ENCODE results near the gene NDFIP1. TPM values are rescaled to one million over a fixed set of nuclear protein-coding genes. Genes with fewer than 3 reads are reported as not detected.

NDFIP1 gene
- total RNA-seq, 4 donors from 2014 or later = 19.1 to 92.2 (median 65.6) TPM

- WGBS, 2 donors (ENCODE audit: low coverage in 1 of 2) = 71 to 82% methylated on average over 7 of the region's 7 CpGs
- Histone ChIP-seq H3K4me3 (no peak overlapping the region), H3K27ac (no peak overlapping the region), H3K27me3 (no peaks in the 10 kb centered on the region), H3K4me1 (no peaks in the 10 kb centered on the region), H3K9me3 (no peaks in the 10 kb centered on the region), H3K36me3 (peaks cover 0 to 22% (median 10%) of the 10 kb centered on the region in 4 donors)
- no peak for TF ChIP-seq POLR2A (IDR thresholded peaks at IDR 0.05)
- TF ChIP-seq POLR2AphosphoS5 (IDR thresholded peaks at IDR 0.05) = no peak
- TF ChIP-seq, protein P1, sequence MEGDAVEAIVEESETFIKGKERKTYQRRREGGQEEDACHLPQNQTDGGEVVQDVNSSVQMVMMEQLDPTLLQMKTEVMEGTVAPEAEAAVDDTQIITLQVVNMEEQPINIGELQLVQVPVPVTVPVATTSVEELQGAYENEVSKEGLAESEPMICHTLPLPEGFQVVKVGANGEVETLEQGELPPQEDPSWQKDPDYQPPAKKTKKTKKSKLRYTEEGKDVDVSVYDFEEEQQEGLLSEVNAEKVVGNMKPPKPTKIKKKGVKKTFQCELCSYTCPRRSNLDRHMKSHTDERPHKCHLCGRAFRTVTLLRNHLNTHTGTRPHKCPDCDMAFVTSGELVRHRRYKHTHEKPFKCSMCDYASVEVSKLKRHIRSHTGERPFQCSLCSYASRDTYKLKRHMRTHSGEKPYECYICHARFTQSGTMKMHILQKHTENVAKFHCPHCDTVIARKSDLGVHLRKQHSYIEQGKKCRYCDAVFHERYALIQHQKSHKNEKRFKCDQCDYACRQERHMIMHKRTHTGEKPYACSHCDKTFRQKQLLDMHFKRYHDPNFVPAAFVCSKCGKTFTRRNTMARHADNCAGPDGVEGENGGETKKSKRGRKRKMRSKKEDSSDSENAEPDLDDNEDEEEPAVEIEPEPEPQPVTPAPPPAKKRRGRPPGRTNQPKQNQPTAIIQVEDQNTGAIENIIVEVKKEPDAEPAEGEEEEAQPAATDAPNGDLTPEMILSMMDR (IDR thresholded peaks at IDR 0.05) = no peak
- no peak for TF ChIP-seq EP300 (IDR thresholded peaks at IDR 0.05; ENCODE audit: low read depth)
- DNase-seq = no peak
- in situ Hi-C loops (cut with MboI; ENCODE audit: low pct_ligation_motif_present in 1 of 4, low pct_unique_long_range_greater_than_20kb in 1 of 4, low sequenced_read_pairs in 3 of 4) = loop anchor here (5.0 to 25.0 kb wide), 4 partner anchors 137 to 447 kb away; partner anchors contain the start of gene ARAP3 (in 3 of the 4)
- intact Hi-C loops (cut with DNase I; ENCODE audit: low total_unique reads) = no loop called here
Measured at GRCh38 chr5:142134331-142135010, 25.9 kb downstream of the NDFIP1 start.

GRCh38 chr5:142141463-142141862 lies 32.9 kb downstream of the NDFIP1 start:
- H3K36me3 ChIP-seq = peaks cover 0 to 46% (median 7%) of the 10 kb centered on the region in 4 donors
- no peak for TF ChIP-seq POLR2A (IDR thresholded peaks at IDR 0.05)
- TF ChIP-seq, protein P1 (IDR thresholded peaks at IDR 0.05) = no peak
- TF ChIP-seq POLR2AphosphoS5 (IDR thresholded peaks at IDR 0.05) = no peak
- TF ChIP-seq EP300 (IDR thresholded peaks at IDR 0.05; ENCODE audit: low read depth) = no peak
- no peaks in the 10 kb centered on the region for H3K4me1 ChIP-seq
- H3K4me3 ChIP-seq = no peak overlapping the region
- H3K9me3 ChIP-seq = no peaks in the 10 kb centered on the region
- H3K27me3 ChIP-seq = no peaks in the 10 kb centered on the region
- intact Hi-C loops (cut with DNase I; ENCODE audit: low total_unique reads) (loop anchor here (10.0 kb wide), 1 partner anchor 127 kb away; the partner anchor contains the start of gene GNPDA1), in situ Hi-C loops (cut with MboI; ENCODE audit: low pct_ligation_motif_present in 1 of 4, low pct_unique_long_range_greater_than_20kb in 1 of 4, low sequenced_read_pairs in 3 of 4) (loop anchor here in 3 of 4 donors (10.0 to 25.0 kb wide), 2 partner anchors 137 to 454 kb away; partner anchors contain the start of gene ARAP3 (in 3 of the 3))
- DNase-seq = no peak
- no peak overlapping the region for H3K27ac ChIP-seq

DNA sequence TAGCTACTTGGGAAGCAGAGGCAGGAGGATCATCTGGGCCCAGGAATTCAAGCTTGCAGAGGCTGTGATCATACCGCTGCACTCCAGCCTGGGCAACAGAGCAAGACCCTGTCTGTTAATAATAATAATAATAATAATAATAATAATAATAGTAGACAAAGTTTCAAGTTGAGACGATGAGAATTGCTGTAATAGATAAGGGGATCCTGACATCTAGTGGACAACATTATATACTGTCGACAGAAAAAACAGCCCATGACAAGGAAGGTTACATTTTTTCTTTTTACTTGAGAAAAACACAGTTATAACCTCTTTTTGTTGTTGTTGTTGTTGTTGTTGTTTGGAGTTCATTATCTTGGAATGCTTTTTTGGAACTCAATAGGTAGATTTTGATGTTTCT lies 35.3 kb downstream of the NDFIP1 start:
- WGBS, 2 donors (ENCODE audit: low coverage in 1 of 2) = 33 to 44% methylated on average over 3 of the region's 3 CpGs

More for the DNA sequence above, 35.3 kb downstream of the NDFIP1 start:
- Histone ChIP-seq H3K36me3 (peaks cover 0 to 47% (median 15%) of the 10 kb centered on the region in 4 donors), H3K4me3 (no peak overlapping the region), H3K9me3 (no peaks in the 10 kb centered on the region), H3K4me1 (no peaks in the 10 kb centered on the region), H3K27ac (no peak overlapping the region), H3K27me3 (no peaks in the 10 kb centered on the region)
- intact Hi-C loops (cut with DNase I; ENCODE audit: low total_unique reads) (loop anchor here (10.0 kb wide), 1 partner anchor 129 kb away; the partner anchor contains the start of gene GNPDA1), in situ Hi-C loops (cut with MboI; ENCODE audit: low pct_ligation_motif_present in 1 of 4, low pct_unique_long_range_greater_than_20kb in 1 of 4, low sequenced_read_pairs in 3 of 4) (loop anchor here in 3 of 4 donors (10.0 to 25.0 kb wide), 2 partner anchors 139 to 457 kb away; partner anchors contain the start of gene ARAP3 (in 3 of the 3))
- DNase-seq = no peak
- TF ChIP-seq, protein P1 (IDR thresholded peaks at IDR 0.05) = peak; percentile 43 to 53 (median 46)
- no peak for TF ChIP-seq POLR2AphosphoS5 (IDR thresholded peaks at IDR 0.05)

All from transverse colon (tissue), 4 donors.